ENCODE measurements around the gene ASB13.

DNA sequence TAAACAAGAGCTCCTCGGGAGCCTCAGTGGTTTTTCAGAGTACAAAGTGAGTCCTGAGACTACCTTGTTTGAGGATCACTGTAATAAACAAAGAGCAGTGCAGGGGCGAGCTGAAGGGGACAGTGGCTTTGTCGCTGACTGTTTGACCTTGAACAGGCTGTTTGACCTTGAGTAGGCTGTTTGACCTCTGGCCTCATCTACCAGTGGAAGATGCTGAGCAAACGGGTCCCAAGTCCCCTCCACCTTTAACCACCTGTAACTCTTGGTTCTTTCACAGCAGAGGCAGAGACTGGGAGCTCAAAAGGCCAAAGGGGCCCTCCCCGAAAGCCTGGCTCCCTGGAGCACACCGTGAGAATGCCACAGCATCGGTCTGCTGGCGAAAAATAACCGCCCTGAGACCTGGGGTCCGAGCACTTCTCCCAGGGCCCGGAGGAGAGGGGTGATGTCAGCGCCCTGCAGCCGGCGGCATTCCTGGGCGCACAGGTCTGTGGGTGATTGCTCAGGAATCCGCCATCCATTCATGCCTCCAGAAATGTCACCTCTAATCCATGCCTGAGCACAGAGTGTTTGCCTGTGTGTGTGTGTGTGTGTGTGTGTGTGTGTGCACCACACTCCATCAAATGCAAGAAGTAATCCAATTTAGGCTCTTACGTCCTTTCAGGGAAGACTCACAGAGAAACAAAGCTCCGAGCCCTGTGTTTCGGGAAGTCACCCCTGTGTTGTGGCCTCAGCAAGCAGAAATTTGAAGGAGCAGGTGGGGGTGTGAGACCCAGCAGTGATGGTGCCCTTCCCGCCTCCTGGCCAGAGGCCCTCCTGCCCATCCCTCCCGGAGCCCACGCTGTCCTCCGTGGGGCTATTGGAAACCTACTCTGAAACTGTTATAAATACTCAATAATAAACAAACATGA lies 66.5 kb downstream of the ASB13 start:
- TF ChIP-seq EZH2 (IDR thresholded peaks at IDR 0.05; ENCODE audit: borderline replicate concordance) = no peak
- TF ChIP-seq, protein P1, sequence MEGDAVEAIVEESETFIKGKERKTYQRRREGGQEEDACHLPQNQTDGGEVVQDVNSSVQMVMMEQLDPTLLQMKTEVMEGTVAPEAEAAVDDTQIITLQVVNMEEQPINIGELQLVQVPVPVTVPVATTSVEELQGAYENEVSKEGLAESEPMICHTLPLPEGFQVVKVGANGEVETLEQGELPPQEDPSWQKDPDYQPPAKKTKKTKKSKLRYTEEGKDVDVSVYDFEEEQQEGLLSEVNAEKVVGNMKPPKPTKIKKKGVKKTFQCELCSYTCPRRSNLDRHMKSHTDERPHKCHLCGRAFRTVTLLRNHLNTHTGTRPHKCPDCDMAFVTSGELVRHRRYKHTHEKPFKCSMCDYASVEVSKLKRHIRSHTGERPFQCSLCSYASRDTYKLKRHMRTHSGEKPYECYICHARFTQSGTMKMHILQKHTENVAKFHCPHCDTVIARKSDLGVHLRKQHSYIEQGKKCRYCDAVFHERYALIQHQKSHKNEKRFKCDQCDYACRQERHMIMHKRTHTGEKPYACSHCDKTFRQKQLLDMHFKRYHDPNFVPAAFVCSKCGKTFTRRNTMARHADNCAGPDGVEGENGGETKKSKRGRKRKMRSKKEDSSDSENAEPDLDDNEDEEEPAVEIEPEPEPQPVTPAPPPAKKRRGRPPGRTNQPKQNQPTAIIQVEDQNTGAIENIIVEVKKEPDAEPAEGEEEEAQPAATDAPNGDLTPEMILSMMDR (IDR thresholded peaks at IDR 0.05; ENCODE audit: poor library complexity) = no peak
